ENCODE data around the gene SHROOM1.

The SHROOM1 gene

DNA sequence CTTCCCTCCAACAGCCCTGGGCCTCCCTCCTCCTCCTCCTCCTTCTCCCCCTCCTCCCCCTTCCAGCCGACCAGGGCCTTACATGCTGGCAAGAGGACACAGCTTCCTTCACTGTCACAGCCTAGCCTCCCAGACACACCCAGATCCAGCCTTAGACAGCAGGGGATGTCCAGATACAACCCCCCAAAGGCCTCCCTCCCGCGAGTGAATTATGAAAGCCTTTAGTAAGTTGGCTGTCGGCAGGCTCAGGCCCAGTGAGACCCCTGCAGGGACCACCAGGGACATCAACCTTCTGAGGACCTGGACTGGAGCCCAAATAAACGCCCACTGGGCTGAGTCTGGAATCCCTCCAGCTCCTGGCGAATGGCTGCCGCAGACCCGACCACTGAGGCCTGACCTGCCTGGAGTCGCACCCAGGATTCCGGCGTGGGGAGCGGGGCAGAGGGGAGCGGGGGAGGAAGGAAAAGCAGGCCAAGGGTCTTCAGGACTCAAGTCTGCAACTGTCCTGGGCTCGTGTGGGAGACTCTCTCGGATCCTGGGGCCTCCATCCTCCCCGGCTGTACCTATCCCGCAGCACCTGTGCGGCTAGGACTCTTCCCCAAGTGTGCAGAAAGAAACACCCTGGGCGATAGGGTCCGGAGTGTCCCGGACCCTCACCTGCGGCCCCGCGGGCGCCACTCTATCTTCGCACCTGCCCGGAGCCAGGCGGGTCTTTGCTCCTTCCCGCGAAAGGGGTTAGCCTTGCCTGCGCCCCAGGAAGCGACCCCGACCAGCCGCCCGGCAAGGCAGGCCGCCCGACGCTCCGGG, 54.1 kb downstream of the SHROOM1 start:
- DNase-seq: no peak

DNA sequence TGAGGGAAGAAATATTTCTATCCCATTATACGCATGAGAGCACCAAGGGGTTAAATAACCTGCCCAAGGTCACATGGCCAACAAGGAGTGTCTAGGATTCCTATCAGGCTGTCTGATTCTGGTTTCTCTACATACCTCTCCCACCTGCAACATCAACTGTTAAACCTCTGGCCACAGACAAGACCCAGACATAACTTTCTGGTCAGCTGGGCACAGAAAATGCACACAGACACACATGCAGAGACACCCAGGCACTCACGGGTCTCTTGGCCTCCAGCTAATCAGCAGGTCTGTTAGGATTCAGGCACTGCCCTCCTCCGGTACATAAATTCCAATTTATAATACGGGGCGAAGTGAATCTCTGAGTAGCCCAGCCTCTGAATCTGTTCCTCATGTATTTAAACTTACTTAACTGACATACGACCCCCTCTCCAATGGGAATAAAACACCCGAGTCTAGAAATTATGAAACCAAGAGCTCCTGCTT, 54.9 kb downstream of the SHROOM1 start:
- no peak for DNase-seq

DNA sequence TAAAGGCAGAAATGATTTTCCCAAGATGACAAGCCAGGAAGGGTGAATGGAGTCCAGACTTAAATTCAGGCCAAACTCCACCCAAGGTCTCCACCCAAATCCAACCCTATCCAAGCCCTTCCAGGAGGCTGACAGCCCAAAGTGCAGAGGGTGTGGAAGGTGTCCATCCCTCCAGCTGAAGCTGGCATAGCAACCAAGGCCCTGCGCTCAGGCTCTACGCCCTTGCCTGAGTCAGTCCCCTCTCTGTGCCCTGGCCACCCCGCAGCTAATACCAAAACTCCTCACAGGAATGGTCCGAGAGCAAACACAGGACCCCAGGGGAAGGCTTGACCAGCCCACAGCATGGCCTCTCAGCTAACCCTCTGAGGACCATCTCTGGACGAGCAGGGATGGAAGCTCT, 55.6 kb downstream of the SHROOM1 start:
- no peak for DNase-seq

DNA sequence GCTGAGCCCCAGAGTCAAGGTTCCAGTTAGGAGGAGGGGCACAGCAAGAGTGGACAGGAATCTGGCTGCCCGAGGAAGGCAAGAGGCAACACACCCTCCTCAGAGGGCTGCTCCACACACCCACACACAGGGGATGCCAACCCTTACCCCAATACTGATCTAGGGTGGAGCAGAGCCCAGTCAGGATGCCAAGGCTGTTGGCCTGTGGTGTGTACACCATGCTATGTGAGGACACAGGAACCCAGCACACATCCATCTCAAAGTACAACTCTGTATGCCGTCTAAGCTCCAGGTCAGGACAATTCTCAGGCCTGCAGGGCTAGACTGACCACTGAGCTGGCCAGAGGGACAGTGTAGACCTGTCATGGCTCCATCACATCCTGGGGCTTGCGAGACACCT, 56.0 kb downstream of the SHROOM1 start:
- no peak for DNase-seq

DNA sequence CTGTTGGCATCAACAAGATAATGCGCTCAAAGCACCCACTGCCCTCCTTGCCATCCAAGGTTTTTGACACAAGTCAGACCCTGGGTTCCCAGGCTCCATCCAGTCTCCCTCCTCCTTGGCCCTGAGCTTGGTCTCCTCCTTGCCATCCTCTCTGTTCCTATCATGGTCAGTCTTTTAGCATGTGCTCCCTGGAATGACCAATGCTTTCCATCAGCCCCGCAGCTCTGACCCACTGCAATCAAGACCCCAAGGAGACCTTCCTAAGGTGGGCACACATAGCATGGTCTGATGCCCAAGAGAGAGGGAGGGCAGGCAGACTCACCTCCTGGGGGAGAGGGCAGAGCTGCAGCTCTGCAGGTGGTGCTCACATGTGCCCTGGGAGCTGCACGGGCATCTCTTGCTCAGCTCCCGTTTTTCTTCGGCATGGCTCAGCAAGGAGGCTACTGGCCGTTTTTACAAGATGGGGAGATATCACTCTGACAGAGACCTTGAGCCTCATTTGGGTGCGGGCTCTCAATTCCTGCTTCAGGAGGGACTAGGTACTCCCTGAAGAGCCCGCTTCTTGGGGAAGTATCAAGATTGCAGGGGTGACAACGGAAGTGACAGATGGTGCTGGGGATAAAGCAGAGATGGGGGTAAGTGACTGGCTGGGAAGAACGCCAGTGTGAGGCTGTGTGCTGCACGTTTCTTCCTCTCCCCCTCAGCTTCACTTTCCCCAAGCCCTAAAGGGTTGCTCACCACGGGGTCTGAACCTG, 56.7 kb downstream of the SHROOM1 start:
- no peak for DNase-seq

DNA sequence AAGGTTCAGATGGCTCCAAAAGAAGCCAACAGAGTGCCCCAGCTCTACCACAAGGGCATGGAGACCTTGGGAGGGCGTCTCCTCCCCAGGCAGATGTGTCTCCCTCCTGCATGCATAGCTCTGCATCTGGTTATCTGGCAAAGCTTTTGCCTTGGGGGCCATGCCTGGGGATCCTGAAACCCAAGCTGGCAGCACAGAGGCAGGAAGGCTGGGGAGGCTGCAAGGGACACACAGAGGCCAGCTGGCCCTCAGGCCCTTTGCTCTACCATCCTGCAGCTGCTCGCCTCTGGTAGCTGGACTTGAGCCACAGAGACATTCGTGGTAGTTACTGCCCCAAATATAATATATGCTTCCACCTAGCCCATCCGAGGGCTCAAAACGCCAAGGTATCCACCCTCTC, 57.3 kb downstream of the SHROOM1 start:
- DNase-seq: no peak

DNA sequence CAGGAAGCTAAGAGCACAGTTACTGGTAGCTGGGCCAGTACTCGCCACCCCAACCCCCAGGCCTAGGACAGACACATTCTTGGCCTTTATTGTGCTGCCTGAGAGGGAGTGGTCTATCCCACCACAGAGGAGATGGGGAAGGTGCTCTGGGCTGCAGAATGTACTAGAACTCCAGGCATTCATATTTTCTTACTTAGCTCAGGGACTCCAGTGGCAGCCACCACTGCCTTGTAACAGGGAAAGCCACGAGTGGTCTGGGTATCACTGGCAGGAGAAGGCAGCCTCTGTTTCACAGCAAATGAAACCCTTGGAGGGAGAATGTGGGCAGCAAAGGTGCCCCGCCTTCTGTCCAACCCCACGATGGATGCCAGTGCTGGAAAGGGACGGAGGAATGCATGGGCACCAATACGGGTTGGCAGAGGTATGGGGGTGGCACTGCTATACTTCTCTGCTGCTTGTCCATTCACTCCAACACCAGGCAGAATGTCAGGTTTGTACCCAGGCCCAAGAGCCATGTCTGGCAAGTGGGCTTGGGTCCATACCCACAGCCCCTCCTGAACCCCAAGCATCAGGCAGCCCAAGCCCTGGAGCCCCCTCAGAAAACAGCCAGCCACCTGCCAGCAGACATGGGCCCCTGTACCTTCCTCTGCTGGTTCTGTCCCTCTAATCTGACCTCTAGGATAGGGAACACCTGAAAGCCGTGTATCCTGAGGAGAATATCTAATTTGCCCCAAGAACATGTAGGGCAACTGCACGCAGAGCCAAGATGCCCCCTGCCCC, 58.0 kb downstream of the SHROOM1 start:
- no peak for DNase-seq
